H9 (cell line): ENCODE data around the gene NUDT7. TPM values are rescaled to one million over a fixed set of nuclear protein-coding genes. Genes with fewer than 3 reads are reported as not detected.

Experiments
- DNase-seq: peaks from one replicate; pipeline ENCODE4 v3.0.0-alpha.2; 2017
- H2AFZ ChIP-seq: one replicate; pipeline ENCODE4 v1.6.1; 2013; ENCODE audit warnings: mild to moderate bottlenecking, low read length, control low read depth, moderate library complexity
- H2AK5ac ChIP-seq: 2 replicates; pipeline ENCODE4 v1.6.1; 2013; ENCODE audit warnings: low read length, control low read depth, mixed read lengths; ENCODE audit not compliant: insufficient read length
- H2BK120ac ChIP-seq: one replicate; pipeline ENCODE4 v1.6.1; 2013; ENCODE audit warnings: low read depth, mild to moderate bottlenecking, low read length, control low read depth, inconsistent platforms; ENCODE audit not compliant: poor library complexity, severe bottlenecking
- H2BK12ac ChIP-seq: 2 replicates; pipeline ENCODE4 v1.6.1; 2013; ENCODE audit warnings: low read length, control low read depth, mixed read lengths, low read depth; ENCODE audit not compliant: insufficient read length
- H2BK15ac ChIP-seq: 2 replicates; pipeline ENCODE4 v1.6.1; 2013; ENCODE audit warnings: low read depth, low read length, control low read depth
- H2BK20ac ChIP-seq: one replicate; pipeline ENCODE4 v1.6.1; 2013; ENCODE audit warnings: low read depth, mild to moderate bottlenecking, low read length, control low read depth, inconsistent platforms; ENCODE audit not compliant: poor library complexity, severe bottlenecking
- H2BK5ac ChIP-seq: 2 replicates; pipeline ENCODE4 v1.6.1; 2013; ENCODE audit warnings: low read length, control low read depth, mixed read lengths; ENCODE audit not compliant: insufficient read length
- H3K14ac ChIP-seq: 2 replicates; pipeline ENCODE4 v1.6.1; 2013; ENCODE audit warnings: low read length, control low read depth; ENCODE audit not compliant: insufficient read depth
- H3K18ac ChIP-seq: 2 replicates; pipeline ENCODE4 v1.6.1; 2013; ENCODE audit warnings: low read depth, mild to moderate bottlenecking, mixed read lengths, low read length, control low read depth; ENCODE audit not compliant: insufficient read length
- H3K23ac ChIP-seq: 2 replicates; pipeline ENCODE4 v1.6.1; 2013; ENCODE audit warnings: low read length, control low read depth, mixed read lengths, low read depth; ENCODE audit not compliant: insufficient read length
- H3K23me2 ChIP-seq: 2 replicates; pipeline ENCODE4 v1.6.1; 2013; ENCODE audit warnings: low read depth, mild to moderate bottlenecking, mixed read lengths, low read length, control low read depth; ENCODE audit not compliant: insufficient read length, poor library complexity, severe bottlenecking
- H3K27ac ChIP-seq: 2 replicates; pipeline ENCODE4 v1.5.1; 2013; ENCODE audit warnings: low read length, control low read depth, mixed read lengths, low read depth; ENCODE audit not compliant: insufficient read length
- H3K27me3 ChIP-seq: 2 replicates; pipeline ENCODE4 v1.6.1; 2013; ENCODE audit warnings: low read length, control low read depth, inconsistent platforms; ENCODE audit not compliant: insufficient read depth
- H3K4ac ChIP-seq: 2 replicates; pipeline ENCODE4 v1.6.1; 2013; ENCODE audit warnings: low read depth, mild to moderate bottlenecking, control low read depth, inconsistent platforms, low read length, moderate library complexity
- H3K4me1 ChIP-seq: 2 replicates; pipeline ENCODE4 v1.6.1; 2013; ENCODE audit warnings: low read length, control low read depth, inconsistent platforms; ENCODE audit not compliant: insufficient read depth
- H3K4me2 ChIP-seq: 2 replicates; pipeline ENCODE4 v1.6.1; 2013; ENCODE audit warnings: low read length, control low read depth, mixed read lengths; ENCODE audit not compliant: insufficient read length, insufficient read depth
- H3K56ac ChIP-seq: 2 replicates; pipeline ENCODE4 v1.6.1; 2013; ENCODE audit warnings: low read depth, mild to moderate bottlenecking, mixed read lengths, low read length, control low read depth; ENCODE audit not compliant: insufficient read length
- H3K79me1 ChIP-seq: 2 replicates; pipeline ENCODE4 v1.6.1; 2013; ENCODE audit warnings: low read depth, mild to moderate bottlenecking, moderate library complexity, low read length, control low read depth, inconsistent platforms; ENCODE audit not compliant: insufficient read depth, poor library complexity, severe bottlenecking
- H3K79me2 ChIP-seq: 2 replicates; pipeline ENCODE4 v1.6.1; 2013; ENCODE audit warnings: low read length, control low read depth, inconsistent platforms; ENCODE audit not compliant: insufficient read depth
- H3K9ac ChIP-seq: 2 replicates; pipeline ENCODE4 v1.6.1; 2013; ENCODE audit warnings: low read length, control low read depth, mixed read lengths; ENCODE audit not compliant: insufficient read length; ENCODE audit errors: extremely low read depth
- H3K9me3 ChIP-seq: one replicate; pipeline ENCODE4 v1.6.1; 2013; ENCODE audit warnings: low read depth, low read length, inconsistent platforms; ENCODE audit not compliant: control insufficient read depth
- H3T11ph ChIP-seq: one replicate; pipeline ENCODE4 v1.6.1; 2013; ENCODE audit warnings: mild to moderate bottlenecking, low read length, control low read depth, inconsistent platforms
- H4K20me1 ChIP-seq: one replicate; pipeline ENCODE4 v1.6.1; 2013; ENCODE audit not compliant: control insufficient read depth, insufficient read length, insufficient read depth
- H4K5ac ChIP-seq: 2 replicates; pipeline ENCODE4 v1.6.1; 2013; ENCODE audit warnings: low read depth, mild to moderate bottlenecking, mixed read lengths, low read length, control low read depth; ENCODE audit not compliant: insufficient read length
- H4K8ac ChIP-seq: replicated peaks from 2 replicates; pipeline ENCODE4 v1.6.1; 2013; ENCODE audit warnings: low read length, control low read depth, mixed read lengths, low read depth; ENCODE audit not compliant: insufficient read length
- H4K91ac ChIP-seq: 2 replicates; pipeline ENCODE4 v1.6.1; 2013; ENCODE audit warnings: low read depth, mild to moderate bottlenecking, moderate library complexity, mixed read lengths, low read length, control low read depth; ENCODE audit not compliant: insufficient read length
- H3K27ac Mint-ChIP-seq, 3 experiments: 2 replicates in 2 of 3; 3 replicates in 1 of 3; pipeline ENCODE4 v1.8.0; 2020 to 2021; ENCODE audit warnings: mixed read lengths in 3 of 3, mild to moderate bottlenecking in 1 of 3, moderate library complexity in 1 of 3
- H3K27me3 Mint-ChIP-seq: 2 replicates; pipeline ENCODE4 v1.8.0; 2021; ENCODE audit warnings: low read depth, mild to moderate bottlenecking, moderate library complexity, mixed read lengths
- H3K36me3 Mint-ChIP-seq, 3 experiments: 2 replicates in 2 of 3; 3 replicates in 1 of 3; pipeline ENCODE4 v1.8.0; 2020 to 2021; ENCODE audit warnings: low read depth in 3 of 3, mixed read lengths in 3 of 3; ENCODE audit not compliant: insufficient read depth in 1 of 3
- H3K4me1 Mint-ChIP-seq, 2 experiments: 2 replicates each; pipeline ENCODE4 v1.8.0; 2020; ENCODE audit warnings: mixed read lengths in 2 of 2
- H3K4me3 Mint-ChIP-seq, 2 experiments: 2 replicates in 1 of 2; 3 replicates in 1 of 2; pipeline ENCODE4 v1.8.0; 2020 to 2021; ENCODE audit warnings: mild to moderate bottlenecking in 2 of 2, mixed read lengths in 2 of 2, moderate library complexity in 1 of 2
- H3K9me3 Mint-ChIP-seq, 2 experiments: 2 replicates in 1 of 2; 3 replicates in 1 of 2; pipeline ENCODE4 v1.8.0; 2020; ENCODE audit warnings: mild to moderate bottlenecking in 2 of 2, mixed read lengths in 2 of 2, moderate library complexity in 1 of 2
- WGBS: extraction: QIAGEN DNeasy Blood & Tissue Kit; methylation state at CpG from one replicate; pipeline ENCODE4 v1.1.7; 2013; ENCODE audit warnings: missing lambda C conversion rate, low lambda C conversion rate, mixed read lengths; ENCODE audit not compliant: insufficient read length; ENCODE audit errors: extremely low coverage; 5-methylcytosine and 5-hydroxymethylcytosine counted together
- total RNA-seq: library from RNA; stranded (reverse); gene quantifications from 2 replicates; pipeline ENCODE4 v1.2.1, GENCODE V29; 2021
- TF ChIP-seq, protein P1 (sequence below): fragments of 200-600 bp; sonication (generic); conservative IDR thresholded peaks from 3 replicates; pipeline ENCODE4 v1.8.0; 2021; ENCODE audit warnings: antibody characterized with exemption, mild to moderate bottlenecking

NUDT7 gene
- total RNA-seq, 1 experiment from 2014 or later = 6.8 TPM

DNA sequence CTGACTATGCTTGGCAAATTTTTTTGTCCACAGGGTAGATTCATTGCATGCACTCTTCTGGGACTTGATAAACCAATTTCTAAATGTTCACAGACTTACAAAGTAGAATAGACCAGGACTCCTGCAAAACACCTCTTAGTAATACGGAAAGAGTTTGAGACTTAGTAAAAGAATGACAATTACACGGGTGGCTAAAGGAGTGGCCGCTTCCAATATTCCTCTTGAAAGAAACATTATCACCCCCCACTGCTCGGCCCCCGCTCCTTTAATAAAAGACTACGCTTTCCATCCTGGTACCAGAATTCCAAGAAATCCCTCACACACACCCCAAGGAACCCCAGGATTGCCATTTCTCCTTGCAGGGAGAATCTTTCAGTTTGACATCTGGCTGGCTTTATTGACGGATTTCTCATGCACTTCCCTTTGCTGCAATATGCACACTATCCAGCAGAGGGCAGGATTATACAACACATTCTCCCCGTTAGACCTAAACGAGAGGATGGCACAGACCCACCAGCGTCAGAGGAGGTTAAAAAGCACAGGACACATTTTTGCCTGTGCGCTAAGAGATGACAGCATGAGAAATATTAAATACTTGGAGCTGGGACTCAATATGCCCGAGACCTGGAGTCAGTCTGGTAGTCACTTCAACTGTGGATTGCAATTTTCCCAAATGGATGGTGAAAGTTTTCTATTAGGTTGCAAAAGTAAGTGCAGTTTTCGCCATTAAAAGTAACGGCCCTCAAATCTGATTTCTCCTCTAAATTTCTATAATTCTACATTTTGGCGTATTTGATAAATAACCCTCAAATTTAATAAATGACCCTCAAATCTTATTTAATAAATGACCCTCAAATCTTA is 46.6 kb upstream of the NUDT7 start:
- no peak overlapping the region for H3K18ac ChIP-seq
- no peak overlapping the region for H3K27ac ChIP-seq
- H3K9me3 Mint-ChIP-seq = no peaks in the 10 kb centered on the region
- no peak overlapping the region for H3K4ac ChIP-seq
- no peak overlapping the region for H4K8ac ChIP-seq
- no peaks in the 10 kb centered on the region for H4K20me1 ChIP-seq
- peaks cover 1% of the 10 kb centered on the region; the same call in 1 of the 2 replicates for H3K4me1 ChIP-seq
- no peak overlapping the region for H3T11ph ChIP-seq
- no peaks in the 10 kb centered on the region for H3K9me3 ChIP-seq
- H3K27me3 Mint-ChIP-seq = no peaks in the 10 kb centered on the region; the same call in 1 of the 2 replicates
- no peak overlapping the region for H3K4me2 ChIP-seq
- H3K36me3 Mint-ChIP-seq = no peaks in the 10 kb centered on the region
- no peak overlapping the region for H2BK20ac ChIP-seq
- no peak overlapping the region for H2AK5ac ChIP-seq
- H3K9ac ChIP-seq = no peak overlapping the region
- H4K91ac ChIP-seq = no peak overlapping the region
- peak; percentile 72 for DNase-seq
- no peak overlapping the region for H2AFZ ChIP-seq
- no peak overlapping the region for H2BK120ac ChIP-seq
- H3K56ac ChIP-seq = no peak overlapping the region
- H3K14ac ChIP-seq = no peak overlapping the region
- no peak overlapping the region for H3K23ac ChIP-seq
- no peak overlapping the region for H4K5ac ChIP-seq
- H2BK15ac ChIP-seq = no peak overlapping the region
- H3K27me3 ChIP-seq = no peaks in the 10 kb centered on the region
- no peak overlapping the region for H2BK12ac ChIP-seq
- no peaks in the 10 kb centered on the region for H3K79me1 ChIP-seq
- no peaks in the 10 kb centered on the region; a peak in 3 of 4 replicates for H3K4me1 Mint-ChIP-seq
- WGBS = no CpG with 5 or more reads among the region's 15 CpGs
- no peak overlapping the region for H2BK5ac ChIP-seq
- no peaks in the 10 kb centered on the region for H3K23me2 ChIP-seq
- TF ChIP-seq, protein P1, sequence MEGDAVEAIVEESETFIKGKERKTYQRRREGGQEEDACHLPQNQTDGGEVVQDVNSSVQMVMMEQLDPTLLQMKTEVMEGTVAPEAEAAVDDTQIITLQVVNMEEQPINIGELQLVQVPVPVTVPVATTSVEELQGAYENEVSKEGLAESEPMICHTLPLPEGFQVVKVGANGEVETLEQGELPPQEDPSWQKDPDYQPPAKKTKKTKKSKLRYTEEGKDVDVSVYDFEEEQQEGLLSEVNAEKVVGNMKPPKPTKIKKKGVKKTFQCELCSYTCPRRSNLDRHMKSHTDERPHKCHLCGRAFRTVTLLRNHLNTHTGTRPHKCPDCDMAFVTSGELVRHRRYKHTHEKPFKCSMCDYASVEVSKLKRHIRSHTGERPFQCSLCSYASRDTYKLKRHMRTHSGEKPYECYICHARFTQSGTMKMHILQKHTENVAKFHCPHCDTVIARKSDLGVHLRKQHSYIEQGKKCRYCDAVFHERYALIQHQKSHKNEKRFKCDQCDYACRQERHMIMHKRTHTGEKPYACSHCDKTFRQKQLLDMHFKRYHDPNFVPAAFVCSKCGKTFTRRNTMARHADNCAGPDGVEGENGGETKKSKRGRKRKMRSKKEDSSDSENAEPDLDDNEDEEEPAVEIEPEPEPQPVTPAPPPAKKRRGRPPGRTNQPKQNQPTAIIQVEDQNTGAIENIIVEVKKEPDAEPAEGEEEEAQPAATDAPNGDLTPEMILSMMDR = peak; percentile 94
- H3K4me3 Mint-ChIP-seq = no peak overlapping the region
- no peak overlapping the region for H3K27ac Mint-ChIP-seq
- no peaks in the 10 kb centered on the region for H3K79me2 ChIP-seq
